Measurements from ENCODE around the gene TRIP11.

The TRIP11 gene

GRCh38 chr14:91918186-91918883, 121.5 kb downstream of the TRIP11 start:
- DNase-seq (ENCODE audit: low spot score): no peak
